ENCODE results near the gene KLHL29.

- TF ChIP-seq CTCF (IDR thresholded peaks at IDR 0.05; ENCODE audit: borderline replicate concordance, extremely low read depth, low read length, poor library complexity, severe bottlenecking), result no peak
- no peak for TF ChIP-seq EZH2 (IDR thresholded peaks at IDR 0.05; ENCODE audit: borderline replicate concordance, low read depth, low read length, severe bottlenecking)
These were observed 361.3 kb downstream of the KLHL29 start for GRCh38 chr2:23746141-23746863.

Data from DND-41 (cell line).